ENCODE measurements around the gene ADGRG2.

The ADGRG2 gene, protein sequence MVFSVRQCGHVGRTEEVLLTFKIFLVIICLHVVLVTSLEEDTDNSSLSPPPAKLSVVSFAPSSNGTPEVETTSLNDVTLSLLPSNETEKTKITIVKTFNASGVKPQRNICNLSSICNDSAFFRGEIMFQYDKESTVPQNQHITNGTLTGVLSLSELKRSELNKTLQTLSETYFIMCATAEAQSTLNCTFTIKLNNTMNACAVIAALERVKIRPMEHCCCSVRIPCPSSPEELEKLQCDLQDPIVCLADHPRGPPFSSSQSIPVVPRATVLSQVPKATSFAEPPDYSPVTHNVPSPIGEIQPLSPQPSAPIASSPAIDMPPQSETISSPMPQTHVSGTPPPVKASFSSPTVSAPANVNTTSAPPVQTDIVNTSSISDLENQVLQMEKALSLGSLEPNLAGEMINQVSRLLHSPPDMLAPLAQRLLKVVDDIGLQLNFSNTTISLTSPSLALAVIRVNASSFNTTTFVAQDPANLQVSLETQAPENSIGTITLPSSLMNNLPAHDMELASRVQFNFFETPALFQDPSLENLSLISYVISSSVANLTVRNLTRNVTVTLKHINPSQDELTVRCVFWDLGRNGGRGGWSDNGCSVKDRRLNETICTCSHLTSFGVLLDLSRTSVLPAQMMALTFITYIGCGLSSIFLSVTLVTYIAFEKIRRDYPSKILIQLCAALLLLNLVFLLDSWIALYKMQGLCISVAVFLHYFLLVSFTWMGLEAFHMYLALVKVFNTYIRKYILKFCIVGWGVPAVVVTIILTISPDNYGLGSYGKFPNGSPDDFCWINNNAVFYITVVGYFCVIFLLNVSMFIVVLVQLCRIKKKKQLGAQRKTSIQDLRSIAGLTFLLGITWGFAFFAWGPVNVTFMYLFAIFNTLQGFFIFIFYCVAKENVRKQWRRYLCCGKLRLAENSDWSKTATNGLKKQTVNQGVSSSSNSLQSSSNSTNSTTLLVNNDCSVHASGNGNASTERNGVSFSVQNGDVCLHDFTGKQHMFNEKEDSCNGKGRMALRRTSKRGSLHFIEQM

DNA sequence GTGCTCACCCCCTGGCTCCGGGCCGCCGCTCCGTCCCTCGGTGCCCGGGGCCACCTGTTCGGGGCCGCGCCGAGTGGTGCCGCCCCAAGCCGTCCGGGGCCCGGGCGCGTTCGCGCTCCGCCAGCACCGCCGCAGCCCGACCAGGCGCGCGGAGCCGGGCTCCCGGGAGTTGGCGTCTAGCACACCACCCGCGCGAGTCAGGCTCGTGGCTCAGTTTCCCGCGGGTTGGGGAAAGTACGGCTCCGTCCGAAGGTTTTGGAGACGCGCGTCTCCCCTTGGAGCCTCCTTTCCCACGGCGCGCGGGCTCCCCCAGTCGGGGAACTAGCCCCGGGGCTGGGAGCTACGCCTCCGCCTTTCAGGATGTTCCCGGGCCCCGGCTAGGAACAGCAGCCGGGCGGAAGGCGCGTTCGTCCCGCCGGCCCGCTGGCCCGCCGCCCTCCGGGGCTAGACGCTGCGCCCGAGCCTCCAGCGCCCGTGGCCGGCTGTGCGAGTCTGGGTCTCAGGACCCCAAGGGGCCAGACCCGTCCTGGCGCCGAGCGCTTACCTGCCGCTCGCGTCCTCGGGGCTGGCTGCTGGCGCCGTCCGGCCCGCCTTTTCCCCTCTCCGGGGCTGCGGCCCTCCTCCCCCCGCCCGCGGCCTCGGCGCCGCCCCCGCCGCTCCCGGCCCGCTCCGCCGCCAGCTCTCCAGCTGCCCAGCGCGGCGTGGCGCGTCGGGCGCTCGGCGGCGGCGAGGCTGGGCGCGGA, at the start of gene ADGRG2:
TSS of gene ADGRG2 (minus strand) at position 571 of the 743 bp plus-strand sequence. CDS start 53,634 bp downstream, outside the sequence.
- no peak for DNase-seq (ENCODE audit: low spot score)

DNA sequence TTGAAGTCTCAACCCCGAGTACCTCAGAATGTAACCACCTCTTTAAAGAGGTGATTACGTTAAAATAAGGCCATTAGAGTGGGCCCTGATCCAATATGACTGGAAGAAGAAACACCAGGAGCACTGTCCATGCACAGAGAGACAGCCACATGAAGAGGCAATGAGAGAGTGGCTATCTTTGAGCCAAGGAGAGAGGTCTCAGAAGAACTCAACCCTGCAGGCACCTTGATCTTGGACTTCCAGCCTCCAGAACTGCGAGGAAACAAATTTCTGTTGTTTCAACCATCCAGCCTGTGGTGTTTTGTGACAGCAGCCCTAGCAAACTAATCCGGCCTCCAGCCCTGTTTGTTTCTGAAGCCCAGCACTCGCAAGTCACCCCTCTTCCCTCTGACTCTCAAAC, 46.3 kb upstream of the ADGRG2 start:
- DNase-seq (ENCODE audit: low spot score), result no peak

DNA sequence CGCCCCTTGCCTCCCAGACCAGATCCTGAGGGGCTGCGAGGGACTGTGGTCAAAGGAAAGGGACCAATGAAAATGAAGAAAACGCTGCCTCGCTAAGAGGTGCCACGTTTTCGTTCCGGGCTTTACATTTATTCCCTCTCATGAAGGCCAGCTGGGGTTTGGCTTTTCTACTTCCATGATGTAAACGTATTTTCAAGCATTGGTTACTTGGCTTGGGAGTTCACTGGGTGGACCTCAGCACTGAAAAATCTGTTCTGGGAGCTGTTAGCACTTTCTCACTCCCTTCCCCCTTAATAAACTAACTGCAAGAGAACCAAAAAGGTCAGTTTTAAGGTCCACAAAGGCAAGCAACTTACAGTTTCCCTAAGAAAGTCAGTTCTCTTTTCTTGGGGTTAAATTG, 40.6 kb upstream of the ADGRG2 start:
- no peak for DNase-seq (ENCODE audit: low spot score)

DNA sequence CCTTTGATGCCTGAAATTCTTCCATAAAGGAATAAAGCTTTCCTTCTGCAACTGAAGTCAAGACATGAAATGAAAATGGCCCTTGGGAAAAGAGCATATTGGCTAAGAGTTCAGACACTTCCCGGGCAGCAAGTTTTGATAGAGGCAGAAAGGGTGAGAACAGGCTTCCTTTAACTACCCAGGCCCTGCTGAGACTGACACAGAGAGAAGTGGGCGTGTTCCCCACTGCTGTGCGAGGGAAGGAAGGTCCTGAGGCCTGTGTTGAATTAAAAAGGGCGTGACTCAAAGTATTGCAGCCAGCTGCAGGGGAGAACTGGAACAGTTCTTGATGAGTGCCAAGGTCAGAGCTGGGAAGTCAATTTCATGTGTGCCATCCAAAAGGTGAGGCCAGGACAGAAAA, 33.9 kb upstream of the ADGRG2 start:
- no peak for DNase-seq (ENCODE audit: low spot score)

DNA sequence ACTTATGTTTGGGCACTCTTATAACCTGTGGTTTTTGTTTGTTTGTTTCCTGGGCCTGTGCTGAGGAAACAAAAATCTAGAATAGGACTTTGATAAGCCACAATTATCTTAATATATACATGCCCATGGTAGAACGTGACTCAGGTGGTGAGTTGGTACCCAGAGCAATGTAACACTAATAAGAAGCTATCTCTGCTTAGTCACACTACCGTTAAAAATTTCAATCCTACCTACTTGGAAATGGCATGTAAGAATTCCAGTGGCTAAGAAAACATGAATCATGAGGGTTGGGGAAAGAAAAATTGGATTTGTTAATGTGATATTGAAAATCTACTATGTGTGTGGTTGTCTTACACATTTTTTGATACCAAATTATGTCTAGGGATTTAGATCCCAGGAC, 30.5 kb upstream of the ADGRG2 start:
- DNase-seq (ENCODE audit: low spot score), result no peak

DNA sequence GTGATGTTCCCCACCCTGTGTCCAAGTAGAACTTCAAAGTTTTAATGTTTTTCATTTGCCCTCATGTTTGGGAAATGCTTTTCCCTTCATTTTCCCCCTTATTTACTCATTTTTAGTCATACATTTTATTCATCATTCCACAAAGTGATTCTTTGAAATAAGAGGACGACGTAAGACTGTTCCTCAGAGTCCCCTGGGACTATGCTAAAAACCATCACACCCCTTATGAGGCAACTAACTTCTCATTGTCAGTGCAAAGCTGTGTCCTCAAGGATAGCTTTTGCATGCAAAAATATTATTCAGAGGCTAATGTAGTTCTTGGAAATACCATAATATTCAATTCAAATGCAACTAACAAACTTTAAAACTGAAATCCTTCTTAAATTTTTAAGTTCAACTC, 14.8 kb upstream of the ADGRG2 start:
- DNase-seq (ENCODE audit: low spot score), result no peak

DNA sequence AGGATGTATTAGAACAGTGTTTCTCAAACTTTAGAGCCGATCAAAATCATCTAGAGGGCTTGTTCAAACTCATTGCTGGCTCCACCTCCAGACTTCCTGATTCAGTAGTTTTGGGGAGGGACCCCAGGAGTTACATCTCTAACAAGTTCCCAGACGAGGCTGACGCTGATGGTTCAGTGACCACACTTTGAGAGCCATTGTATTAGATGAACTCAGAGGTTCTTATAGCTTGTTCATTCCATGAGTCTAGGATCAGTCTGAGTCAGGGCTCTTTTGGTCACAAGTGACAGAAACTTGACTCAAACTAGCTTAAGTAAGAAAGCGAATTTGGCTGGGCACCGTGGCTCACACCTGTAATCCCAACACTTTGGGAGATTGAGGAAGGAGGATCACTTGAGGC, 11.5 kb upstream of the ADGRG2 start:
- DNase-seq (ENCODE audit: low spot score), result no peak

DNA sequence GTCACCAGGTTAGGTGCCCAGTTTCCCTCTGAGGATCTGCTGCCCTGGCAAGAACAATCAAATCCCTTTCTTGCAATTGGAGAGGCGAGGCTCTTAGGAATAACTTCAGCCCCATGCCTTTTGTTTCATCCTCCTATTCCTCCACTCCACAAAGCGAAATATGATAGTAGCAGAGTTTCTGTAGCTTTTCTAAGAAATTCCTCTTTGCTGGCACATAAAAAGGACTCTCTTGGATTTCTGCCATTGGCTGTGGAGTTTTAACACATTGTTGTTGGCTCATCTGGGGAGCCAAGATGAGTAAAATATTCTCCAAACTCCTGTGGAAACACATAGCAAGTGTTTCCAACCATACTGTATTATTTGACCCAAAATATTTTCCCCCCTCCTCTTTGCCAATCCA, 11.0 kb upstream of the ADGRG2 start:
- DNase-seq (ENCODE audit: low spot score), result no peak

DNA sequence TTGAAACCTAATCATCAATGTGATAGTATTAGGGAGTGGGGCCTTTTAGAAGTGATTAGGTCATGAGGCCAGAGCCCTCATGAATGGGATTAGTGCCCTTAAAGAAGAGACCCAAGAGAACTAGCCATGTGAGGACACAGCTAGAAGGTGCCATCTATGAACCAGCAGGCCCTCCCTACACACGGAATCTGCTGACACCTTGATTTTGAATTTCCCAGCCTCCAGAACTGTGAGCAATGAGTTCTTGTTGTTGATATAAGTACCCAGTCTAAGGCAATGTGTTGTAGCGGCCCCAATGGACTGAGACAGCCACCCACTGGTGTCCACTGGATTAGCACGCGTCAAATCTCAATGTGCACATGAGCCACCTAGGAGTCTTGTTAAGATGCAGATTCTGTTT, 8.4 kb upstream of the ADGRG2 start:
- no peak for DNase-seq (ENCODE audit: low spot score)

DNA sequence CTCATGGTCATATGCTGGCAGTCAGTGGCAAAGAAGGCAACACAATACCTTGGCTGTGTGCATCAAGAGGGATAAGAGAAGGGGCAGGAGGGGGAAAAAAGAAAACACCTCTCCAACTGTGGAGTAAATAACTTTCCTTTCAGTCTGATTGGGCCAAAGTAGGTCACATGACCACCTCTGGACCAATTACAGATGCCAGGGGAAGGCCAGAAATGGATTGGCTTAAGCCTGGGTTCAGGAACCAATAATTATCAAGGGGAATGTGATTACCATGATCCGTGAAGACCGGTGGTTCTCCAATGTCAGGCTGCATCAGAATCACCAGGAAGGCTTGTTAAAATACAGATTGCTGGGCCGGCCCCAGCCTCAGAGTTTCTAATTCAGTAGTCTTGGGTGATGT, 7.4 kb upstream of the ADGRG2 start:
- DNase-seq (ENCODE audit: low spot score), result no peak

DNA sequence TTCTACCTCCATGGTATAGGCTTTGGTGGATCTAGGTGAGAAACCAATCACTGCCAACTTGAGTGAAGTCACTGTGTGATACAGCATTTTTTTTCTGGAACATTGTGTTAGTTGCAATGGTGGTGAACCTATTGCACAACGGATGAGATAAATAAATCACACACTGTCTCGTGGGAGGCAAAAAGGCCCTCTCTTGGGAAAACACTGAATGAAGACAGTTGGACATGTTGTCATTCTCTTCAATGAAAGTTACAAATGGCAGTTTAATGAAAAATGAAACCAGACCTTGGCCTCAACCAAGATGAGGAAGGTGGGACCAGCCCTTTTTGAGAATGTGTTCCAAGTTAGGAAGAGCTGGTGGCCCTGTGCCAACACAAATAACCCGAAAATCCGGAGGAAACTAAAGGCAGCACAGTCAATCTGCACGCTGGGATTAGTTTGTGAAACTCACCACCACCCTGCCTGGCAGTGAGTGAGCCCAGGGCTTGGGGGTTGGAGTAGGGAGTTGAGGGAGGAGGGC, 5.4 kb upstream of the ADGRG2 start:
- DNase-seq (ENCODE audit: low spot score), result no peak

DNA sequence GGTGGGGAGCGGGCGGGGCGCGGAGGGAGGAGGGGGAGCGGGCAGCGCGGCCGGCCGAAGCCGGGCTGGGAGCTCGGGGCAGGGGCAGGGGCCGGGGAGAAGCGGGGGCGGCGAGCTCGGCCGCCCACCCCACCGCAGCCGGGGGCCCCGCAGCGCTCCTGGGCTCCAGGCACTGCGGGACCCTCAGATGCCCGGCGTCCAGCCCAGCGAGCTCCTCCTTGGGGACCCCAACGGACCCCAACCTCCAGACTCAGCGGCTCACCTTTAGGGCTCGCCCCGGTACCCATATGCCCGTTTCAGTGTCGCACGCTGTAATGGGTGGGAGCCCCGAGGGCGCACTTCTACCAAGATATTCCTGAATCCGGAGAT, 357 bp upstream of the ADGRG2 start:
- DNase-seq (ENCODE audit: low spot score), result no peak

DNA sequence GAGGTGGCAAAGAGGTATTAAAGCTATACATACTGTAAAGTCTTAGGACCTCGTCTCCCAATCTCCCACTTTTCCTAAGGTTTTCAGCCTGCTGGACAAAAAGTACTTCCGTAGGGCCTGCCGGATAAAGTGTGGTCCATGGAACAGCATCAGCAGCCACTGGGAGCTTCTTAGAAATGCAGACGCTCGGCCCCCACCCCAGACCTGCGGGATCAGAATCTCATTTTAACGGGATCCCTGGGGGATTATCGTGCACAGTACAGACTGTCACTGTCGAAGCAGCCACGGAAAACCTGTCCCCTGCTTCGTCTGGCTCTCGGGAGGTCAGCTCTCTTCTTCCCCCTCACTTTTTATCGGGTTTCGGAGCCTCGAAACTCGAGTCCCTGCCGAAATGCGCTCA, 802 bp downstream of the ADGRG2 start:
- DNase-seq (ENCODE audit: low spot score), result no peak

DNA sequence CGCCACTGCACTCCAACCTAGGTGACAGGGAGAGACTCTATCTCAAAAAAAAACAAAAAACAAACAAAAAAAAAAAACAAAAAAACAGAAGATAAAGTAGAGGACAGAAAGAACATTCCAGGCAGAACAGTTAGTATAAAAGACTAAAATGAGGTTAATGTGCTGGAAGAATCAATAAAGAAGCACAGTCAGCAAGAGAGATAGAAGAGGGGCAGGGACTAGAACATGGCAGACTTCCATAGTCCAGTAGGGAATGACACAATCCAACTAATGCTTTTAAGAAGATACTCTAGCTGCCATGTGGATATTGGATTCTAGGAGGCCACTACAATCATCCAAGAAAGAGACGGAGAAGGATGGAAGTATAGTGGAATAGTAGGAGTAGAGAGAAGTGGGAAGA, 11.6 kb downstream of the ADGRG2 start:
- DNase-seq (ENCODE audit: low spot score), result no peak

DNA sequence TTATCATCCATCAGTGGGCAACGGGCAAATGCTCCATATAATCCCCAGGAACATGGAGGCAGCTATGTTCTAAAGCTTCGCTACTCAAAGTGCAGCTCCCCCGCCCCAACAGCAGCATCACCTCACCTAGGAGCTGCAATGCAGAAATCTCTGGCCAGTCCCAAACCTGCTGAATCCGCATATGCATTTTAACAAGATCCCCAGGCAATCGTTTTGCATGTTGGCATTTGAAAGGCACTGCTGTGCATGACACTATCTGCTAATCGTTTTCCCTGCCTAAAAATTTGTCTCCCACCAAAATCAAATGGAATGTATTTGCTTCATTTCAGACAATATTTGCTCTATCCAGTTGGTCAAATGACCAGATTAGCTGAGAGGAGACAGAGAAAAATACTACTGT, 15.2 kb downstream of the ADGRG2 start:
- DNase-seq (ENCODE audit: low spot score), result no peak

DNA sequence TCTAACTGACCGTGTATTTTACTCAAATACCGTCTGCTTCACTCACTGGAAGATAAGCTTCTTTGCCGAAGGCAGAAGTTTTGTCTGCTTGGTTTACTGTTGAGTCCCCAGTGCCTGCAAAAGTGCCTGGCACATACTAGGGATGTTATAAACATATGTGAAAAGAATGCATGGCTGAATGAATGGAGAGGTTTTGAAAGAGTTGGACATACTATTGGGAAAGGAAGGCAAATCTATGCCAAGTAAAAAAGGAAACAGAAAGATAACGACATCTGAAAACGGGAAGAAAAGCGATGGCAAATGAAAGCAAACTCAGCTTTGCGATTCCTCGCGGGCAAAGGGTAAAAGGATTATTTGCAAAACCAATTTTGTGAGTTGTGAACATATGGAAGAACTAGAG, 21.7 kb downstream of the ADGRG2 start:
- DNase-seq (ENCODE audit: low spot score), result no peak

DNA sequence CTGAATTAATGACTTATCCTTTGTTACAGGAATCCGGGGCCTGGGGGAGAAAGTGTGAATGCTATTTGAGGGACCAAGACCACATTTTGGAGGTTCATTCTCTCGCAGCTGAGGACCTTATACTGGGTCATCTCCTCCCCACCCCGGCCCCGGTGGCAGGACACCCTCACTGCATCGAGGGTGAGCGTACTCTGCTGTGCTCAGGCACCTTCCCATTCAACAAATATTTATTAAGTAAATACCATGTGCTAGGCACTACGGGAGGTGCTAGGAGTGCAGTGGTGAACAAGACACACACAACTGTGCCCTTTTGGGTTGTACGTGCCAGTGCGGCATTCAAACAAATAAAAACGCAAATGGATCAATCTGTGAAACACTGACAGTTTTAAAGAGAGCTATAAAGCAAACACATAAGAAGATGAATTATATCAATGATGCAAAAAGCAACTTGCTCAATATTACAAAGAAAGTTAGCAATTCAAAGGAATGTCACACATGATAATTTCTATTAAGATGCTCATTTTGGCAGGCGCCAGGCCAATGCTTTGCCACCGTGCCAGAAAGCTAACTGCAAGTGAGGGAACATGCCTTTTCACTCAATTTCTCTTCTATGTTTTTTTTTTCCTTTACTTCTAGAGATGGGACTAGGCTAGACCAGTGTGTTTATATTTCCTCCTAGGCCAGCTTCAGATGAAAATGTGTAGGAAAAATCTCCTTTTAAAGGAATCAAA, 24.6 kb downstream of the ADGRG2 start:
- DNase-seq (ENCODE audit: low spot score), result no peak

DNA sequence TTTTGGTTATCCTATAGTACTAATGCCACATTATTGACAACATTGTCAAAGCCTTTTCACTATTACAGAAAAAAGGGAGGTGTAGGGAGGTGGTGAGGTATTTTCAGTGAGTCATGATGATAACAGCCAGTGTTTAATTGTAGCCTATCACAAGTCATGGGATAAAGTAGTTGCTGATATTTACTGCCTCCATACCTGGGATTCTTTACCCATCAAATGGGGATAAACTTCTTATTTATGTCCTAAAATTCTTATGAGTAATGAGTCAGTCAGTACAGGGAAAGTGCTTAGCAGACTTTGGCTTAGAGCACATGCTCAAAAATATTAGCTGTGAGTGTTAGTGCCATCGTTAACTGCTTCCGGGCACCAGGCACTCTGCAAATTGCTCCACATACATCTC, 25.7 kb downstream of the ADGRG2 start:
- no peak for DNase-seq (ENCODE audit: low spot score)

DNA sequence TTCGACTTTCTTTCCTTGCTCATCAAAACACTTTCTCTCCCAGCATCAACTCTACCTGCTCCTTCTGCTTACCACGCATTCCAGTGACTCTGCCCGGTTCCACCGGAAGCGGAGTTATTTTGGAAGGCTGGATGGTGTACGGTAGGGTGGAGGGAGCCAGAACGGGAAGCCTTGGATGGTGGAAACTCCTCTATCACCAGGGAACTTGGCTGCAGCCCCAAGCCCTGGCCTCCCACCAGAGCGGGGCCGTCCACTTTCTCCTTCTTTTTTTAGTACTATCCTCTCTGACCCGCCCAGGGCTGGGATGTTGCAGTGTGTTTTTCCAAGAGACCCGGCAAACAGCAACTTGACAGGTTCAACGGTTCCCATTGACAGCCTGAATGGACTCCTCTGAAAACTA, 27.6 kb downstream of the ADGRG2 start:
- DNase-seq (ENCODE audit: low spot score), result no peak

DNA sequence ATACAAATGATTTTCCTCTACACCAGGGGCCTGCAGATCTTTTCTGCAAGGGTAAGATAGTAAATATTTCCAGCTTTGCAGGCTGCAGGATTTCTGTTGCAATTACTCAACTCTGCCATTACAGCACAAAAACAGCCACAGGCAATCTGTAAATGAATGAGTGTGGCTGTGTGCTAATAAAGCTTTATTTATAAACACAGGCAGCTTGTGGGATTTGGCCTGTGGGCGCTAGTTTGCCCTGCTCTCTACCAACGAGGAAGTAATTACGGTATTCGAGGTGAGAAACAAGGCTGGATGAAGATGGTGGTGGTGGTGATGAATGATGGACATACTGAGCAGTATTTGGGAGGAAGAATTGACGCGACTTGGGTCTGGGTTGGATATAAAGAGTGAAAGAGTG, 30.7 kb downstream of the ADGRG2 start:
- no peak for DNase-seq (ENCODE audit: low spot score)

DNA sequence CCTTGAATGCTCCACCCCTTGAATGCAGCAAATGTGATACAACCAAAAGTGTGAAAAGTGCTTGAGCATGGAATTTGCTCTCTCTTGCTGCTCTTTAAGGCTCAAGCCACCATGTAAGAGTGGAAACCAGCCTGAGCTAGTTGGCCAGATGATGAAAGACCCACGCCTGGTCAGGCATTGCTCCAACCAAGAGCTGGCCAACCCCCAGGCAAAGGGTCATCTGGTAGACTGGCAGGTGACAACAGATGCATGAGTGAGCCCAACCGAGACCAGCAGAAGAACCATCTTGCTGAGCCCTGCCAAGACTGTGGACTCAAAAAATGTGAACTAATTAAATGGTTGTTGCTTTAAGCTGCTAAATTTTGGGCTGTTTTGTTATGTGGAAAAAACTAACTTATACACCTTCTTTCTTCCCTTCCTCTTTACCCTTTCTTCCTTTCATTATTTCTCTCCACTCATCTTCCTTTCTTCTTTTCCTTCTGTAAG, 32.7 kb downstream of the ADGRG2 start:
- DNase-seq (ENCODE audit: low spot score), result no peak
